H9 (cell line): ENCODE measurements around the gene WDR70. TPM values are rescaled to one million over a fixed set of nuclear protein-coding genes. Genes with fewer than 3 reads are reported as not detected.

Source experiments
- DNase-seq: peaks from one replicate; pipeline ENCODE4 v3.0.0-alpha.2; 2017
- H2AFZ ChIP-seq: one replicate; pipeline ENCODE4 v1.6.1; 2013; ENCODE audit warnings: mild to moderate bottlenecking, low read length, control low read depth, moderate library complexity
- H2AK5ac ChIP-seq: 2 replicates; pipeline ENCODE4 v1.6.1; 2013; ENCODE audit warnings: low read length, control low read depth, mixed read lengths; ENCODE audit not compliant: insufficient read length
- H2BK120ac ChIP-seq: one replicate; pipeline ENCODE4 v1.6.1; 2013; ENCODE audit warnings: low read depth, mild to moderate bottlenecking, low read length, control low read depth, inconsistent platforms; ENCODE audit not compliant: poor library complexity, severe bottlenecking
- H2BK12ac ChIP-seq: 2 replicates; pipeline ENCODE4 v1.6.1; 2013; ENCODE audit warnings: low read length, control low read depth, mixed read lengths, low read depth; ENCODE audit not compliant: insufficient read length
- H2BK15ac ChIP-seq: 2 replicates; pipeline ENCODE4 v1.6.1; 2013; ENCODE audit warnings: low read depth, low read length, control low read depth
- H2BK20ac ChIP-seq: one replicate; pipeline ENCODE4 v1.6.1; 2013; ENCODE audit warnings: low read depth, mild to moderate bottlenecking, low read length, control low read depth, inconsistent platforms; ENCODE audit not compliant: poor library complexity, severe bottlenecking
- H2BK5ac ChIP-seq: 2 replicates; pipeline ENCODE4 v1.6.1; 2013; ENCODE audit warnings: low read length, control low read depth, mixed read lengths; ENCODE audit not compliant: insufficient read length
- H3K14ac ChIP-seq: 2 replicates; pipeline ENCODE4 v1.6.1; 2013; ENCODE audit warnings: low read length, control low read depth; ENCODE audit not compliant: insufficient read depth
- H3K18ac ChIP-seq: 2 replicates; pipeline ENCODE4 v1.6.1; 2013; ENCODE audit warnings: low read depth, mild to moderate bottlenecking, mixed read lengths, low read length, control low read depth; ENCODE audit not compliant: insufficient read length
- H3K23ac ChIP-seq: 2 replicates; pipeline ENCODE4 v1.6.1; 2013; ENCODE audit warnings: low read length, control low read depth, mixed read lengths, low read depth; ENCODE audit not compliant: insufficient read length
- H3K23me2 ChIP-seq: 2 replicates; pipeline ENCODE4 v1.6.1; 2013; ENCODE audit warnings: low read depth, mild to moderate bottlenecking, mixed read lengths, low read length, control low read depth; ENCODE audit not compliant: insufficient read length, poor library complexity, severe bottlenecking
- H3K27ac ChIP-seq: 2 replicates; pipeline ENCODE4 v1.5.1; 2013; ENCODE audit warnings: low read length, control low read depth, mixed read lengths, low read depth; ENCODE audit not compliant: insufficient read length
- H3K27me3 ChIP-seq: 2 replicates; pipeline ENCODE4 v1.6.1; 2013; ENCODE audit warnings: low read length, control low read depth, inconsistent platforms; ENCODE audit not compliant: insufficient read depth
- H3K4ac ChIP-seq: 2 replicates; pipeline ENCODE4 v1.6.1; 2013; ENCODE audit warnings: low read depth, mild to moderate bottlenecking, control low read depth, inconsistent platforms, low read length, moderate library complexity
- H3K4me1 ChIP-seq: 2 replicates; pipeline ENCODE4 v1.6.1; 2013; ENCODE audit warnings: low read length, control low read depth, inconsistent platforms; ENCODE audit not compliant: insufficient read depth
- H3K4me2 ChIP-seq: 2 replicates; pipeline ENCODE4 v1.6.1; 2013; ENCODE audit warnings: low read length, control low read depth, mixed read lengths; ENCODE audit not compliant: insufficient read length, insufficient read depth
- H3K56ac ChIP-seq: 2 replicates; pipeline ENCODE4 v1.6.1; 2013; ENCODE audit warnings: low read depth, mild to moderate bottlenecking, mixed read lengths, low read length, control low read depth; ENCODE audit not compliant: insufficient read length
- H3K79me1 ChIP-seq: 2 replicates; pipeline ENCODE4 v1.6.1; 2013; ENCODE audit warnings: low read depth, mild to moderate bottlenecking, moderate library complexity, low read length, control low read depth, inconsistent platforms; ENCODE audit not compliant: insufficient read depth, poor library complexity, severe bottlenecking
- H3K79me2 ChIP-seq: 2 replicates; pipeline ENCODE4 v1.6.1; 2013; ENCODE audit warnings: low read length, control low read depth, inconsistent platforms; ENCODE audit not compliant: insufficient read depth
- H3K9ac ChIP-seq: 2 replicates; pipeline ENCODE4 v1.6.1; 2013; ENCODE audit warnings: low read length, control low read depth, mixed read lengths; ENCODE audit not compliant: insufficient read length; ENCODE audit errors: extremely low read depth
- H3K9me3 ChIP-seq: one replicate; pipeline ENCODE4 v1.6.1; 2013; ENCODE audit warnings: low read depth, low read length, inconsistent platforms; ENCODE audit not compliant: control insufficient read depth
- H3T11ph ChIP-seq: one replicate; pipeline ENCODE4 v1.6.1; 2013; ENCODE audit warnings: mild to moderate bottlenecking, low read length, control low read depth, inconsistent platforms
- H4K20me1 ChIP-seq: one replicate; pipeline ENCODE4 v1.6.1; 2013; ENCODE audit not compliant: control insufficient read depth, insufficient read length, insufficient read depth
- H4K5ac ChIP-seq: 2 replicates; pipeline ENCODE4 v1.6.1; 2013; ENCODE audit warnings: low read depth, mild to moderate bottlenecking, mixed read lengths, low read length, control low read depth; ENCODE audit not compliant: insufficient read length
- H4K8ac ChIP-seq: replicated peaks from 2 replicates; pipeline ENCODE4 v1.6.1; 2013; ENCODE audit warnings: low read length, control low read depth, mixed read lengths, low read depth; ENCODE audit not compliant: insufficient read length
- H4K91ac ChIP-seq: 2 replicates; pipeline ENCODE4 v1.6.1; 2013; ENCODE audit warnings: low read depth, mild to moderate bottlenecking, moderate library complexity, mixed read lengths, low read length, control low read depth; ENCODE audit not compliant: insufficient read length
- H3K27ac Mint-ChIP-seq, 3 experiments: 2 replicates in 2 of 3; 3 replicates in 1 of 3; pipeline ENCODE4 v1.8.0; 2020 to 2021; ENCODE audit warnings: mixed read lengths in 3 of 3, mild to moderate bottlenecking in 1 of 3, moderate library complexity in 1 of 3
- H3K27me3 Mint-ChIP-seq: 2 replicates; pipeline ENCODE4 v1.8.0; 2021; ENCODE audit warnings: low read depth, mild to moderate bottlenecking, moderate library complexity, mixed read lengths
- H3K36me3 Mint-ChIP-seq, 3 experiments: 2 replicates in 2 of 3; 3 replicates in 1 of 3; pipeline ENCODE4 v1.8.0; 2020 to 2021; ENCODE audit warnings: low read depth in 3 of 3, mixed read lengths in 3 of 3; ENCODE audit not compliant: insufficient read depth in 1 of 3
- H3K4me1 Mint-ChIP-seq, 2 experiments: 2 replicates each; pipeline ENCODE4 v1.8.0; 2020; ENCODE audit warnings: mixed read lengths in 2 of 2
- H3K4me3 Mint-ChIP-seq, 2 experiments: 2 replicates in 1 of 2; 3 replicates in 1 of 2; pipeline ENCODE4 v1.8.0; 2020 to 2021; ENCODE audit warnings: mild to moderate bottlenecking in 2 of 2, mixed read lengths in 2 of 2, moderate library complexity in 1 of 2
- H3K9me3 Mint-ChIP-seq, 2 experiments: 2 replicates in 1 of 2; 3 replicates in 1 of 2; pipeline ENCODE4 v1.8.0; 2020; ENCODE audit warnings: mild to moderate bottlenecking in 2 of 2, mixed read lengths in 2 of 2, moderate library complexity in 1 of 2
- WGBS: extraction: QIAGEN DNeasy Blood & Tissue Kit; methylation state at CpG from one replicate; pipeline ENCODE4 v1.1.7; 2013; ENCODE audit warnings: missing lambda C conversion rate, low lambda C conversion rate, mixed read lengths; ENCODE audit not compliant: insufficient read length; ENCODE audit errors: extremely low coverage; 5-methylcytosine and 5-hydroxymethylcytosine counted together
- total RNA-seq: library from RNA; stranded (reverse); gene quantifications from 2 replicates; pipeline ENCODE4 v1.2.1, GENCODE V29; 2021
- TF ChIP-seq, protein P1 (sequence below): fragments of 200-600 bp; sonication (generic); conservative IDR thresholded peaks from 3 replicates; pipeline ENCODE4 v1.8.0; 2021; ENCODE audit warnings: antibody characterized with exemption, mild to moderate bottlenecking

Gene WDR70
- total RNA-seq, 1 experiment from 2014 or later = 38.1 TPM

DNA sequence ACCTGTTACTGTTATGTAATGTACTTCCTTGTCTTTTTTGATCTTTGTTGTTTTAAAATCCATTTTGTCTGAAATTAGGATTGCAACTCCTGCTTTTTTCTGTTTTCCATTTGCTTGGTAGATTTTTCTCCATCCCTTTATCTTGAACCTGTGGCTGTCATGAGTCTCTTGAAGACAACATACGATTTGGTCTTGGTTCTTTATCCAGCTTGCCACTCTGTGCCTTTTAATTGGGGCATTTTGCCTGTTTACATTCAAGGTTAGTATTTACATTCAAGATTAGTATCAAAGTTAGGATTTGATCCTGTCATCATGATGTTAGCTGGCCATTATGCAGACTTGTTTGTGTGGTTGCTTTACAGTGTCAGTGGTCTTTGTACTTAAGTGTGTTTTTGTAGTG lies 304.0 kb downstream of the WDR70 start:
- H3K4me2 ChIP-seq = no peak overlapping the region
- Mint-ChIP-seq H3K9me3 (peaks cover 35 to 45% of the 10 kb centered on the region in 2 experiments), H3K27me3 (no peaks in the 10 kb centered on the region)

More for the DNA sequence above, 304.0 kb downstream of the WDR70 start:
- Mint-ChIP-seq H3K27ac (no peak overlapping the region), H3K36me3 (peaks cover 12 to 18% (median 16%) of the 10 kb centered on the region in 3 experiments), H3K4me1 (no peaks in the 10 kb centered on the region), H3K4me3 (no peak overlapping the region)
- Histone ChIP-seq H3K27me3 (no peaks in the 10 kb centered on the region), H2BK12ac (no peak overlapping the region), H2BK15ac (no peak overlapping the region), H4K5ac (no peak overlapping the region), H3K56ac (no peak overlapping the region), H3K79me1 (no peaks in the 10 kb centered on the region), H3T11ph (no peak overlapping the region), H3K18ac (no peak overlapping the region), H3K9ac (no peak overlapping the region), H4K91ac (no peak overlapping the region), H3K14ac (no peak overlapping the region), H2BK120ac (no peak overlapping the region), H3K4ac (no peak overlapping the region), H3K9me3 (no peaks in the 10 kb centered on the region), H3K79me2 (no peaks in the 10 kb centered on the region), H2BK20ac (no peak overlapping the region), H2BK5ac (no peak overlapping the region), H3K4me1 (no peaks in the 10 kb centered on the region), H3K27ac (no peak overlapping the region), H4K8ac (no peak overlapping the region), H3K23me2 (no peaks in the 10 kb centered on the region), H4K20me1 (no peaks in the 10 kb centered on the region), H3K23ac (no peak overlapping the region), H2AK5ac (no peak overlapping the region), H2AFZ (no peak overlapping the region)
- WGBS = no CpG with 5 or more reads among the region's 1 CpG
- TF ChIP-seq, protein P1, sequence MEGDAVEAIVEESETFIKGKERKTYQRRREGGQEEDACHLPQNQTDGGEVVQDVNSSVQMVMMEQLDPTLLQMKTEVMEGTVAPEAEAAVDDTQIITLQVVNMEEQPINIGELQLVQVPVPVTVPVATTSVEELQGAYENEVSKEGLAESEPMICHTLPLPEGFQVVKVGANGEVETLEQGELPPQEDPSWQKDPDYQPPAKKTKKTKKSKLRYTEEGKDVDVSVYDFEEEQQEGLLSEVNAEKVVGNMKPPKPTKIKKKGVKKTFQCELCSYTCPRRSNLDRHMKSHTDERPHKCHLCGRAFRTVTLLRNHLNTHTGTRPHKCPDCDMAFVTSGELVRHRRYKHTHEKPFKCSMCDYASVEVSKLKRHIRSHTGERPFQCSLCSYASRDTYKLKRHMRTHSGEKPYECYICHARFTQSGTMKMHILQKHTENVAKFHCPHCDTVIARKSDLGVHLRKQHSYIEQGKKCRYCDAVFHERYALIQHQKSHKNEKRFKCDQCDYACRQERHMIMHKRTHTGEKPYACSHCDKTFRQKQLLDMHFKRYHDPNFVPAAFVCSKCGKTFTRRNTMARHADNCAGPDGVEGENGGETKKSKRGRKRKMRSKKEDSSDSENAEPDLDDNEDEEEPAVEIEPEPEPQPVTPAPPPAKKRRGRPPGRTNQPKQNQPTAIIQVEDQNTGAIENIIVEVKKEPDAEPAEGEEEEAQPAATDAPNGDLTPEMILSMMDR = no peak
- no peak for DNase-seq
